Neural cell (in vitro differentiated cells): ENCODE measurements around the gene TNFRSF13B.

Experiments used
- CTCF ChIP-seq: fragments of 450-650 bp; IDR thresholded peaks from 2 replicates; pipeline ENCODE4 v1.5.1; 2014; ENCODE audit warnings: antibody characterized with exemption, mild to moderate bottlenecking, moderate library complexity; ENCODE audit not compliant: poor library complexity, severe bottlenecking
- RAD21 ChIP-seq: fragments of 450-650 bp; conservative IDR thresholded peaks from 2 replicates; pipeline ENCODE4 v1.6.1; 2014; ENCODE audit warnings: antibody characterized with exemption, mild to moderate bottlenecking, moderate library complexity

- TF ChIP-seq CTCF (no peak), RAD21 (no peak)
These were observed 82.8 kb downstream of the TNFRSF13B start for GRCh38 chr17:16889088-16889465.
